Testis (tissue), 2 donors: Measurements from ENCODE around the gene SLC22A23.

Source experiments
- CTCF ChIP-seq, 3 experiments: fragments of 450-650 bp in 2 of 3; fragments of 200-600 bp in 1 of 3; sonication (generic) in 1 of 3; IDR thresholded peaks; one replicate each; pipeline ENCODE4 v1.5.1; 2016 to 2019; ENCODE audit warnings: antibody characterized with exemption in 3 of 3, mild to moderate bottlenecking in 2 of 3, moderate library complexity in 1 of 3
- POLR2A ChIP-seq: fragments of 450-650 bp; IDR thresholded peaks from one replicate; pipeline ENCODE4 v1.6.1; 2017; ENCODE audit warnings: antibody characterized with exemption, mild to moderate bottlenecking, moderate library complexity

DNA sequence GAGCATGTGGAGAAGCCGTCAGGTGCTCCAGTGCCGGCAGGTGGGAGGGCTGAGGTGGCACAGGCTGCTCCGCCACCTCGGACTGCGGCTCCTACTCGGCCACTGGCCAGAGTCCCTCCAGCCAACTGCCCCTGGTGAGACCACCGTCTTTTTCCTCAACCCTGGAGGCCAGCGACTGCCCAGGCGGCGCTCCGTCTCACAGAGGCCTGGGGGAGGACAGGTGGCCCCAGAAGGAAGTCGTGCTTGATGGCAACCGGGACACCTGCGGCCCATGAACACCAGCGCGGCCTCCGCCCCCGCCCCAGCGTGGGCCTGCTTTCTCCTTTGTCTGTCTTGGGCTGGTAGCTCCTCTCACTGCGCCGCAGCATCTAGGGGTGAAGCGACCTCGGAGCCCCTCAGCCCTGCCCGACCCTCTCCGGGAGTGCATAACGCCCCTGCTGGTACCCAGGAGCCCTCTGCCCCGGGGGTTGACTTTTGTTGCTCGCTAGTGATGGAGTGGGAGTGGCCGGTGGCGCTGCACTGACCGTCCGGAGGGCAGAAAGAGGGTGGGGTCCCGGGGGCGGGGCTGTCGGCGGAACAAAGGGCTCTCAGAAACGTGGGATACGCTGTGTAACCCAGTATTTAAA lies 228.7 kb downstream of the SLC22A23 start:
- TF ChIP-seq CTCF (IDR thresholded peaks at IDR 0.05) (no peak), POLR2A (no peak)
